ENCODE measurements around the gene ARF6.
"Not testable (repeated sequence)": the region's sequence is repeated elsewhere in the genome, so short reads cannot be mapped to it uniquely, and the experiment has no call there.

Gene ARF6

GRCh38 chr14:49907186-49907585, 14.3 kb downstream of the ARF6 start:
- DNase-seq (ENCODE audit: low read depth): no peak

- no peak for DNase-seq (ENCODE audit: low read depth)
These were observed 15.5 kb downstream of the ARF6 start for GRCh38 chr14:49908433-49908782.

GRCh38 chr14:49909016-49909415, 16.1 kb downstream of the ARF6 start:
- DNase-seq (ENCODE audit: low read depth): no peak

GRCh38 chr14:49915085-49915484, 22.2 kb downstream of the ARF6 start:
- DNase-seq (ENCODE audit: low read depth): no peak

GRCh38 chr14:49918706-49919105, 25.8 kb downstream of the ARF6 start:
- no peak for DNase-seq (ENCODE audit: low read depth)

- DNase-seq (ENCODE audit: low read depth): no peak
These were observed 27.2 kb downstream of the ARF6 start for GRCh38 chr14:49919825-49920659.

- no peak for DNase-seq (ENCODE audit: low read depth)
These were observed 28.1 kb downstream of the ARF6 start for GRCh38 chr14:49920935-49921334.

- no peak for DNase-seq (ENCODE audit: low read depth)
These were observed 28.5 kb downstream of the ARF6 start for GRCh38 chr14:49921401-49921800.

GRCh38 chr14:49923442-49923841, 30.6 kb downstream of the ARF6 start:
- no peak for DNase-seq (ENCODE audit: low read depth)

- no peak for DNase-seq (ENCODE audit: low read depth)
These were observed 31.0 kb downstream of the ARF6 start for GRCh38 chr14:49923881-49924280.

- no peak for DNase-seq (ENCODE audit: low read depth)
These were observed 32.0 kb downstream of the ARF6 start for GRCh38 chr14:49924852-49925251.

GRCh38 chr14:49926803-49927202, 33.9 kb downstream of the ARF6 start:
- DNase-seq (ENCODE audit: low read depth): no peak

GRCh38 chr14:49928015-49928414, 35.1 kb downstream of the ARF6 start:
- no peak for DNase-seq (ENCODE audit: low read depth)

GRCh38 chr14:49930720-49931119, 37.8 kb downstream of the ARF6 start:
- DNase-seq (ENCODE audit: low read depth): no peak

- DNase-seq (ENCODE audit: low read depth): no peak
These were observed 38.6 kb downstream of the ARF6 start for GRCh38 chr14:49931523-49931922.

- no peak for DNase-seq (ENCODE audit: low read depth)
These were observed 40.2 kb downstream of the ARF6 start for GRCh38 chr14:49933128-49933527.

- no peak for DNase-seq (ENCODE audit: low read depth)
These were observed 40.8 kb downstream of the ARF6 start for GRCh38 chr14:49933704-49934103.

GRCh38 chr14:49934646-49935045, 41.8 kb downstream of the ARF6 start:
- no peak for DNase-seq (ENCODE audit: low read depth)

GRCh38 chr14:49935526-49935925, 42.6 kb downstream of the ARF6 start:
- no peak for DNase-seq (ENCODE audit: low read depth)

GRCh38 chr14:49936246-49936645, 43.4 kb downstream of the ARF6 start:
- not testable (repeated sequence) for DNase-seq (ENCODE audit: low read depth)

- DNase-seq (ENCODE audit: low read depth): not testable (repeated sequence)
These were observed 44.0 kb downstream of the ARF6 start for GRCh38 chr14:49936882-49937281.

GRCh38 chr14:49939215-49939614, 46.3 kb downstream of the ARF6 start:
- DNase-seq (ENCODE audit: low read depth): not testable (repeated sequence)

- no peak for DNase-seq (ENCODE audit: low read depth)
These were observed 47.1 kb downstream of the ARF6 start for GRCh38 chr14:49939884-49940510.
